Measurements from ENCODE around the gene PLEKHA6.

PLEKHA6 gene

GRCh38 chr1:204170494-204171155, 189.1 kb downstream of the PLEKHA6 start:
- H3K9ac ChIP-seq (ENCODE audit: low read depth, low read length): no peak overlapping the region
- peaks cover 12% of the 10 kb centered on the region; the same call in 1 of the 2 replicates for H3K9me3 ChIP-seq (ENCODE audit: control insufficient read depth, insufficient read depth, low read length)
- H3K4me1 ChIP-seq (ENCODE audit: insufficient read depth, low read length): no peaks in the 10 kb centered on the region
- H3K36me3 ChIP-seq (ENCODE audit: insufficient read depth, low read length): no peaks in the 10 kb centered on the region

DNA sequence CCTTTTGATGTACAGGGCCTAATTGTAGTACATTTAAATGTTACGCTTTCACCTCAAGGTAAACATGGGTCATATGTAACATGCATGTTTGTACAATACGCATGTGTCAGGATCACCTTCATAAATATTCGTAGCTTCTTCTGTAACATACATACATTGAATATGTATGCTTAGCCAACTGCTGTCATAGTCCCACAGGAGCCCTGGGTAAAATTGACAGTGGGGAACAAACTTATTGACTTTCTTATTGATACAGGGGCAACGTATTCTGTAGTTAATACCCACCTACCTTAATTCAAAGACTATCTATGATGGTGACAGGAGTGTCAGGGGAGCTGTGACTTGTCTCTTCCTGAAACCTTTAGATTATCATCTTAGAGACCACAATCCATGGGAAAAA, 189.9 kb downstream of the PLEKHA6 start:
- Histone ChIP-seq H3K9ac (ENCODE audit: low read depth, low read length) (no peak overlapping the region), H3K36me3 (ENCODE audit: insufficient read depth, low read length) (no peaks in the 10 kb centered on the region), H3K4me1 (ENCODE audit: insufficient read depth, low read length) (no peaks in the 10 kb centered on the region), H3K9me3 (ENCODE audit: control insufficient read depth, insufficient read depth, low read length) (peaks cover 12% of the 10 kb centered on the region; the same call in 1 of the 2 replicates)

All from ES-I3 (cell line).